Activated naive CD4-positive, alpha-beta T cell treated with anti-CD3 and anti-CD28 coated beads, Interleukin-2, amount 50 U/mL, for 24 hours (primary cell): ENCODE results near the gene ZNF286A.
"Not testable (repeated sequence)": the region's sequence is repeated elsewhere in the genome, so short reads cannot be mapped to it uniquely, and the experiment has no call there.

Source experiments
- H3K27ac Mint-ChIP-seq: one replicate; pipeline ENCODE4 v1.8.0; 2021; ENCODE audit warnings: mild to moderate bottlenecking, mixed read lengths
- H3K27me3 Mint-ChIP-seq: one replicate; pipeline ENCODE4 v1.8.0; 2021; ENCODE audit warnings: mixed read lengths
- H3K36me3 Mint-ChIP-seq: one replicate; pipeline ENCODE4 v1.8.0; 2021; ENCODE audit warnings: mixed read lengths
- H3K4me1 Mint-ChIP-seq: one replicate; pipeline ENCODE4 v1.8.0; 2021; ENCODE audit warnings: mixed read lengths
- H3K4me3 Mint-ChIP-seq: one replicate; pipeline ENCODE4 v1.8.0; 2021; ENCODE audit warnings: mild to moderate bottlenecking, mixed read lengths
- H3K9me3 Mint-ChIP-seq: one replicate; pipeline ENCODE4 v1.8.0; 2021; ENCODE audit warnings: mixed read lengths

Gene ZNF286A

GRCh38 chr17:15674640-15675039 lies 24.9 kb upstream of the ZNF286A start:
- not testable (repeated sequence) for H3K4me1 Mint-ChIP-seq, H3K9me3 Mint-ChIP-seq, H3K27ac Mint-ChIP-seq, H3K4me3 Mint-ChIP-seq, H3K27me3 Mint-ChIP-seq
- H3K36me3 Mint-ChIP-seq = peaks cover 12% of the 10 kb centered on the region

GRCh38 chr17:15675991-15676390 lies 23.6 kb upstream of the ZNF286A start:
- H3K36me3 Mint-ChIP-seq = peaks cover 12% of the 10 kb centered on the region
- H3K27ac Mint-ChIP-seq = not testable (repeated sequence)

GRCh38 chr17:15683135-15683534 lies 16.4 kb upstream of the ZNF286A start:
- peak overlapping the region; percentile 41 for H3K27ac Mint-ChIP-seq
- peaks cover 16% of the 10 kb centered on the region for H3K4me1 Mint-ChIP-seq

More at GRCh38 chr17:15675991-15676390, 23.6 kb upstream of the ZNF286A start:
- not testable (repeated sequence) for H3K4me3 Mint-ChIP-seq, H3K9me3 Mint-ChIP-seq, H3K27me3 Mint-ChIP-seq, H3K4me1 Mint-ChIP-seq

GRCh38 chr17:15683824-15684478 lies 15.6 kb upstream of the ZNF286A start, which contains the start of gene TRIM16:
Gene TRIM16 (minus strand): TSS chr17:15684311. CDS start chr17:15651609, 32,702 bp downstream.
- H3K27ac Mint-ChIP-seq = peak within 1 kb of the TSS; percentile 93

More at GRCh38 chr17:15683135-15683534, 16.4 kb upstream of the ZNF286A start:
- H3K36me3 Mint-ChIP-seq, H3K27me3 Mint-ChIP-seq, H3K9me3 Mint-ChIP-seq: not testable (repeated sequence)
- H3K4me3 Mint-ChIP-seq = peak overlapping the region; percentile 92

GRCh38 chr17:15687494-15687893 lies 12.1 kb upstream of the ZNF286A start:
- H3K27me3 Mint-ChIP-seq, H3K9me3 Mint-ChIP-seq, H3K36me3 Mint-ChIP-seq, H3K4me3 Mint-ChIP-seq, H3K27ac Mint-ChIP-seq: not testable (repeated sequence)
- H3K4me1 Mint-ChIP-seq = peaks cover 16% of the 10 kb centered on the region

More at GRCh38 chr17:15683824-15684478, 15.6 kb upstream of the ZNF286A start, which contains the start of gene TRIM16:
- not testable (repeated sequence) for H3K9me3 Mint-ChIP-seq, H3K36me3 Mint-ChIP-seq, H3K27me3 Mint-ChIP-seq
- H3K4me1 Mint-ChIP-seq = peaks cover 16% of the 10 kb centered on the region
- H3K4me3 Mint-ChIP-seq = peak within 1 kb of the TSS; percentile 92

- H3K4me1 Mint-ChIP-seq, H3K9me3 Mint-ChIP-seq, H3K27me3 Mint-ChIP-seq, H3K36me3 Mint-ChIP-seq: not testable (repeated sequence)
- H3K4me3 Mint-ChIP-seq = peak overlapping the region; percentile 96
- peak overlapping the region; percentile 97 for H3K27ac Mint-ChIP-seq
Observed at GRCh38 chr17:15698967-15699366, 585 bp upstream of the ZNF286A start.

- H3K4me3 Mint-ChIP-seq = peak overlapping the region; percentile 96
- not testable (repeated sequence) for H3K36me3 Mint-ChIP-seq, H3K4me1 Mint-ChIP-seq, H3K9me3 Mint-ChIP-seq, H3K27me3 Mint-ChIP-seq
- peak overlapping the region; percentile 97 for H3K27ac Mint-ChIP-seq
Observed at GRCh38 chr17:15699937-15700336, 385 bp downstream of the ZNF286A start.

GRCh38 chr17:15704239-15704638 lies 4.7 kb downstream of the ZNF286A start:
- H3K9me3 Mint-ChIP-seq, H3K4me3 Mint-ChIP-seq, H3K27ac Mint-ChIP-seq, H3K27me3 Mint-ChIP-seq, H3K4me1 Mint-ChIP-seq: not testable (repeated sequence)
- H3K36me3 Mint-ChIP-seq = peaks cover 37% of the 10 kb centered on the region

- not testable (repeated sequence) for H3K4me3 Mint-ChIP-seq, H3K4me1 Mint-ChIP-seq, H3K27ac Mint-ChIP-seq, H3K27me3 Mint-ChIP-seq, H3K9me3 Mint-ChIP-seq
- peaks cover 42% of the 10 kb centered on the region for H3K36me3 Mint-ChIP-seq
Observed at GRCh38 chr17:15704813-15705212, 5.3 kb downstream of the ZNF286A start.

- Mint-ChIP-seq H3K9me3 (peaks cover 12% of the 10 kb centered on the region), H3K36me3 (peaks cover 52% of the 10 kb centered on the region)
- H3K27me3 Mint-ChIP-seq, H3K4me1 Mint-ChIP-seq, H3K27ac Mint-ChIP-seq, H3K4me3 Mint-ChIP-seq: not testable (repeated sequence)
Observed at GRCh38 chr17:15708879-15709278, 9.3 kb downstream of the ZNF286A start.

- H3K4me1 Mint-ChIP-seq, H3K27ac Mint-ChIP-seq, H3K27me3 Mint-ChIP-seq, H3K4me3 Mint-ChIP-seq: not testable (repeated sequence)
- H3K36me3 Mint-ChIP-seq = peaks cover 34% of the 10 kb centered on the region
- H3K9me3 Mint-ChIP-seq = peaks cover 16% of the 10 kb centered on the region
Observed at GRCh38 chr17:15716601-15717563, 17.3 kb downstream of the ZNF286A start.

- not testable (repeated sequence) for H3K27me3 Mint-ChIP-seq, H3K4me1 Mint-ChIP-seq, H3K4me3 Mint-ChIP-seq, H3K27ac Mint-ChIP-seq, H3K9me3 Mint-ChIP-seq, H3K36me3 Mint-ChIP-seq
Observed at GRCh38 chr17:15730535-15730934, 31.0 kb downstream of the ZNF286A start.

GRCh38 chr17:15731900-15732299 lies 32.3 kb downstream of the ZNF286A start, which contains the start of gene TBC1D26:
Gene TBC1D26 (plus strand): TSS chr17:15732283. CDS start chr17:15735349, 3,066 bp downstream.
- not testable (repeated sequence) for H3K9me3 Mint-ChIP-seq, H3K4me1 Mint-ChIP-seq, H3K27me3 Mint-ChIP-seq, H3K36me3 Mint-ChIP-seq, H3K4me3 Mint-ChIP-seq, H3K27ac Mint-ChIP-seq

GRCh38 chr17:15733174-15733789 lies 33.7 kb downstream of the ZNF286A start:
- H3K27me3 Mint-ChIP-seq, H3K36me3 Mint-ChIP-seq, H3K4me1 Mint-ChIP-seq, H3K9me3 Mint-ChIP-seq, H3K4me3 Mint-ChIP-seq, H3K27ac Mint-ChIP-seq: not testable (repeated sequence)

- not testable (repeated sequence) for H3K27me3 Mint-ChIP-seq, H3K36me3 Mint-ChIP-seq, H3K4me1 Mint-ChIP-seq, H3K9me3 Mint-ChIP-seq, H3K4me3 Mint-ChIP-seq, H3K27ac Mint-ChIP-seq
Observed at GRCh38 chr17:15736578-15736977, 37.0 kb downstream of the ZNF286A start.

- Mint-ChIP-seq H3K36me3 (no peaks in the 10 kb centered on the region), H3K4me1 (no peaks in the 10 kb centered on the region), H3K4me3 (no peak overlapping the region), H3K27me3 (no peaks in the 10 kb centered on the region), H3K9me3 (no peaks in the 10 kb centered on the region), H3K27ac (no peak overlapping the region)
Observed at GRCh38 chr17:15738066-15738465, 38.5 kb downstream of the ZNF286A start.
